Activated CD4-positive, alpha-beta T cell treated with anti-CD3 and anti-CD28 coated beads, Interleukin-2, amount 50 U/mL, for 24 hours (primary cell): ENCODE measurements around the gene SNN.

ENCODE experiments used
- DNase-seq, 2 donors: peaks; one replicate each; pipeline ENCODE4 v3.0.0-alpha.2; 2020; ENCODE audit warnings: low read depth in 1 of 2, low spot score in 1 of 2

SNN gene

DNA sequence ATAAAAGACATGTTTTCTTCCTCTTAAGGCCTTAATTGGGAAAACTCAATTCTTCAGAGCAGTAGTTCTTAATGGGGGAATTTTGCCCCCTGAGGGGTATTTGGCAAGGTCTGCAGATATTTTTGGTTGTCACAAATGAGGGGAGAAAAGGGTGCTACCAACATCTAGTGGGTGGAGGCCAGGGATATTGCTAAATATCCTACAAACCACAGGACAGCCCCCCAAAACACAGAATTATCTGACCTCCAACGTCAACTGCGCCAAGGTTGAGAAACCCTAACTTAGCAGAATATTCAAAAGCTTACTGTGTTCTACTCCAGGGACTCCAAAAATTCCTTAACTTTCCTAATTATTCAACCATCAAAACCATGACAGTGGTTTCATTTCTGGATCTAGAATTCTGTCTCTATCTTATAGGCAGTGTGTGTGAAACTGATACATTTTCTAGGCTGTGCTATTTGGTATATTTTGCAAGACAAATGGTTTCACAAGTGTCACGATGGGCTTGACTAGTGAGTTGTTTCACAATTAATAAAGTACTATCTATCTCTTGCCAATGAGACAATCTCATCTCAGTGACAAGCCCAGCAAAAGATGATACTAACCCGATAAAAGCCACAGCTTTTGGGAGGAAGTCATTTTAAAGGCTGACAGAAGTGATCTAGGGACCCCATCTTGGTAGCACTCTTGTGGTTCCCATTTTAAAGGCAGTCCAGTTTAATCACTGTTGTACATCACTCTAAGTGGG, 59.7 kb downstream of the SNN start:
- no peak for DNase-seq
